GM18519 (cell line): ENCODE data around the gene TRPC4AP.

Experiments used
- ATAC-seq: cut with Tn5 transposase; IDR thresholded peaks from one replicate; pipeline ENCODE4 v1.9.1; 2021; ENCODE audit warnings: mild to moderate bottlenecking, moderate library complexity; ENCODE audit not compliant: unreplicated experiment, low FRiP score

The TRPC4AP gene

GRCh38 chr20:35018590-35019371, 73.8 kb downstream of the TRPC4AP start:
- no peak for ATAC-seq

- ATAC-seq = no peak
These were observed 75.3 kb downstream of the TRPC4AP start for GRCh38 chr20:35017099-35017835.

GRCh38 chr20:35015863-35016193, 76.8 kb downstream of the TRPC4AP start:
- no peak for ATAC-seq

- ATAC-seq = no peak
These were observed 78.1 kb downstream of the TRPC4AP start for GRCh38 chr20:35014537-35014936.

GRCh38 chr20:35013421-35014411, 78.9 kb downstream of the TRPC4AP start:
- no peak for ATAC-seq

GRCh38 chr20:35012227-35013069, 80.2 kb downstream of the TRPC4AP start:
- no peak for ATAC-seq

- ATAC-seq = no peak
These were observed 80.9 kb downstream of the TRPC4AP start for GRCh38 chr20:35011589-35012226.

GRCh38 chr20:35010405-35011192, 82.0 kb downstream of the TRPC4AP start:
- no peak for ATAC-seq

- ATAC-seq = no peak
These were observed 82.8 kb downstream of the TRPC4AP start for GRCh38 chr20:35009665-35010328.

- ATAC-seq = no peak
These were observed 83.9 kb downstream of the TRPC4AP start for GRCh38 chr20:35008411-35009342.

- no peak for ATAC-seq
These were observed 84.7 kb downstream of the TRPC4AP start for GRCh38 chr20:35007891-35008290.

- ATAC-seq = no peak
These were observed 85.2 kb downstream of the TRPC4AP start for GRCh38 chr20:35007413-35007812.

- no peak for ATAC-seq
These were observed 86.1 kb downstream of the TRPC4AP start for GRCh38 chr20:35006531-35006971.

- ATAC-seq = no peak
These were observed 86.6 kb downstream of the TRPC4AP start for GRCh38 chr20:35006009-35006408.

- no peak for ATAC-seq
These were observed 87.1 kb downstream of the TRPC4AP start for GRCh38 chr20:35005463-35005961.

- no peak for ATAC-seq
These were observed 87.7 kb downstream of the TRPC4AP start for GRCh38 chr20:35004749-35005462.
